ENCODE measurements around the gene ZFAND3. TPM values are rescaled to one million over a fixed set of nuclear protein-coding genes. Genes with fewer than 3 reads are reported as not detected.

Gene ZFAND3
- total and polyA plus RNA-seq, 2 of the 4 experiments (the other 2 are of a cell fraction) = 10.9 to 26.7 TPM

GRCh38 chr6:37916149-37916548 lies 96.6 kb downstream of the ZFAND3 start:
- H3K4me1 ChIP-seq (ENCODE audit: control insufficient read depth, insufficient read depth, low read length) = peaks cover 12% of the 10 kb centered on the region
- WGBS, 2 experiments (ENCODE audit: extremely low coverage in 2 of 2, insufficient read length in 1 of 2) = 95% methylated on average over 4 of the region's 8 CpGs; no CpG with 5 or more reads in 1 of the 2 experiments
- intact Hi-C loops (cut with micrococcal nuclease) = no loop called here
- no peak overlapping the region for H3K18ac ChIP-seq (ENCODE audit: low read depth, low read length)
- dilution Hi-C loops (cut with HindIII; ENCODE audit: low sequenced_read_pairs, unreplicated experiment) = no loop called here
- no peak overlapping the region for H4K5ac ChIP-seq (ENCODE audit: low read depth, low read length)
- no peak overlapping the region for H2AFZ ChIP-seq (replicated peaks; ENCODE audit: low read length, poor library complexity)
- CTCF ChIA-PET = interaction anchor here (0.7 kb wide), 1 partner anchor 13 kb away, joined by 3 read pairs; no protein-coding TSS in a partner anchor
- POLR2A ChIA-PET (ENCODE audit: unreplicated experiment) = no interaction called here
- DNase-seq (no peak), ATAC-seq (ENCODE audit: low read depth) (no peak)
- H3K27ac ChIP-seq (ENCODE audit: insufficient read depth, low read length) = no peak overlapping the region
- H3K4ac ChIP-seq (ENCODE audit: low read depth, low read length) = no peak overlapping the region
- H3K27me3 ChIP-seq (ENCODE audit: control insufficient read depth, insufficient read depth, low read length) = no peaks in the 10 kb centered on the region
- no peaks in the 10 kb centered on the region for H3K9me3 ChIP-seq (ENCODE audit: control insufficient read depth, insufficient read depth, low read length)
- H3K9me1 ChIP-seq (ENCODE audit: insufficient read depth, low read length) = peaks cover 15% of the 10 kb centered on the region
- H3K36me3 ChIP-seq (ENCODE audit: control insufficient read depth, insufficient read depth, low read length) = peaks cover 2% of the 10 kb centered on the region; the same call in 1 of the 2 replicates
- H2AK9ac ChIP-seq (replicated peaks; ENCODE audit: low read depth, low read length, poor library complexity) = no peak overlapping the region
- no peak overlapping the region for H2BK15ac ChIP-seq (ENCODE audit: low read depth, low read length)
- no peak for TF ChIP-seq FOS (IDR thresholded peaks at IDR 0.05; ENCODE audit: low read depth, low read length)
- no peak for TF ChIP-seq BHLHE40 (IDR thresholded peaks at IDR 0.05; ENCODE audit: low read depth, low read length)
- no peak for TF ChIP-seq USF2 (IDR thresholded peaks at IDR 0.05; ENCODE audit: low read depth, low read length)
- no peak for TF ChIP-seq CEBPB (IDR thresholded peaks at IDR 0.05; ENCODE audit: low read depth, low read length)
- no peak for TF ChIP-seq MAZ (IDR thresholded peaks at IDR 0.05; ENCODE audit: borderline replicate concordance, low read depth, low read length)
- TF ChIP-seq RCOR1 (IDR thresholded peaks at IDR 0.05; ENCODE audit: insufficient replicate concordance, low read length) = no peak
- TF ChIP-seq MAFK (IDR thresholded peaks at IDR 0.05; ENCODE audit: low read depth, low read length) = no peak
- TF ChIP-seq RFX5 (IDR thresholded peaks at IDR 0.05; ENCODE audit: low read depth, low read length) = no peak
- TF ChIP-seq POLR2A (IDR thresholded peaks at IDR 0.05; ENCODE audit: low read depth, low read length) = no peak
- TF ChIP-seq CTCF (conservative IDR thresholded peaks at IDR 0.05; ENCODE audit: low read depth, low read length) = no peak
- TF ChIP-seq RAD21 (IDR thresholded peaks at IDR 0.05; ENCODE audit: low read length) = no peak
- TF ChIP-seq MXI1 (IDR thresholded peaks at IDR 0.05; ENCODE audit: borderline replicate concordance, low read depth, low read length) = no peak
- no peak for TF ChIP-seq NFE2L2 (IDR thresholded peaks at IDR 0.05; ENCODE audit: low read depth, low read length)
- H3K9ac ChIP-seq (ENCODE audit: low read depth, low read length) = no peak overlapping the region
- in situ Hi-C loops (cut with MboI; ENCODE audit: low sequenced_read_pairs) = no loop called here
- H4K91ac ChIP-seq (ENCODE audit: insufficient read depth, low read depth, low read length) = no peak overlapping the region
- peaks cover 90% of the 10 kb centered on the region for H4K20me1 ChIP-seq (ENCODE audit: insufficient read depth, low read length)
- H2AK5ac ChIP-seq (ENCODE audit: low read depth, low read length) = no peak overlapping the region
- no peak overlapping the region for H3K4me3 ChIP-seq (ENCODE audit: insufficient read depth, low read depth, low read length)
- no peak overlapping the region for H2BK120ac ChIP-seq (ENCODE audit: low read depth, low read length)
- peaks cover 36 to 85% of the 10 kb centered on the region in 2 experiments for H3K79me1 ChIP-seq (ENCODE audit: low read depth in 1 of 2, low read length in 2 of 2)
- no TSS peak for BruUV-seq (replicated peaks)
- no peak overlapping the region for H3K23ac ChIP-seq (ENCODE audit: low read depth, low read length)
- no peak overlapping the region for H3K14ac ChIP-seq (replicated peaks; ENCODE audit: low read depth, low read length)
- H2BK5ac ChIP-seq (ENCODE audit: low read depth, low read length, poor library complexity, severe bottlenecking) = no peak overlapping the region
- H3K4me2 ChIP-seq (ENCODE audit: low read depth, low read length) = no peak overlapping the region
- no peak overlapping the region for H4K8ac ChIP-seq (ENCODE audit: low read depth in 2 of 2, low read length in 2 of 2)
- no peak overlapping the region for H2BK20ac ChIP-seq (ENCODE audit: low read depth, low read length)
- H3K56ac ChIP-seq (ENCODE audit: extremely low read depth, insufficient read depth, low read length) = no peak overlapping the region

Data from IMR-90 (cell line).